Left lung (tissue), 10 donors: Measurements from ENCODE around the gene CLPTM1L. TPM values are rescaled to one million over a fixed set of nuclear protein-coding genes. Genes with fewer than 3 reads are reported as not detected.
A peak's percentile ranks its signal among the peaks of the same experiment; 100 is the strongest.

Experiments used
- ATAC-seq: fragments of 200-7000 bp; cut with Tn5 transposase; one replicate; pipeline ENCODE4 v1.9.1; 2020; ENCODE audit warnings: moderate library complexity
- DNase-seq, 4 donors: peaks; one replicate each; pipeline ENCODE4 v3.0.0-alpha.2; 2013 to 2020
- H3K27ac ChIP-seq, 2 donors: fragments of 200-600 bp; sonication (generic) in 1 of 2; one replicate each; pipeline versions ENCODE4 v1.5.0 to v1.8.0; 2020 to 2021
- H3K27me3 ChIP-seq, 2 donors: fragments of 200-600 bp; sonication (generic) in 1 of 2; one replicate each; pipeline versions ENCODE4 v1.5.0 to v1.8.0; 2020 to 2021
- H3K36me3 ChIP-seq, 2 donors: fragments of 200-600 bp; sonication (generic) in 1 of 2; one replicate each; pipeline versions ENCODE4 v1.5.0 to v1.8.0; 2020 to 2021
- H3K4me1 ChIP-seq, 2 donors: fragments of 200-600 bp; one replicate each; pipeline ENCODE4 v1.8.0; 2021
- H3K4me3 ChIP-seq, 2 donors: fragments of 200-600 bp; sonication (generic) in 1 of 2; one replicate each; pipeline versions ENCODE4 v1.5.0 to v1.8.0; 2020 to 2021; ENCODE audit warnings: mild to moderate bottlenecking in 1 of 2
- H3K9me3 ChIP-seq, 2 donors: fragments of 200-600 bp; sonication (generic) in 1 of 2; one replicate each; pipeline versions ENCODE4 v1.5.0 to v1.8.0; 2020 to 2021
- intact Hi-C, 2 donors: fragments of 100-400 bp; cut with DNase I; formaldehyde crosslinking; loops; one replicate each; pipeline versions ENCODE4 v1.11.2 to v1.14.2; 2022
- polyA plus RNA-seq, 6 donors: library from polyadenylated mRNA; unstranded; fragments of 120-200 nt; gene quantifications; one replicate each; pipeline ENCODE4 v1.2.1, GENCODE V29; 2013; ENCODE audit not compliant: insufficient read length in 6 of 6
- total RNA-seq, 2 donors: library from RNA; stranded (reverse); fragmentation: NEBNext Ultra II Directional; extraction: Animal tissue kit (Norgen Biotek cat#: 25700); gene quantifications; one replicate each; pipeline ENCODE4 v1.2.1, GENCODE V29; 2021
- TF ChIP-seq, protein P1 (sequence below), 2 donors: fragments of 200-600 bp; sonication (generic) in 1 of 2; IDR thresholded peaks; one replicate each; pipeline versions ENCODE4 v1.5.0 to v1.8.0; 2021; ENCODE audit warnings: antibody characterized with exemption in 2 of 2
- donor health status: DM: no; HTN: yes; CAD: no.
- donor health status: DM: no; HTN: no; CAD: no.

CLPTM1L gene
- total and polyA plus RNA-seq, 8 donors = 90.4 to 171 (median 99.4) TPM

DNA sequence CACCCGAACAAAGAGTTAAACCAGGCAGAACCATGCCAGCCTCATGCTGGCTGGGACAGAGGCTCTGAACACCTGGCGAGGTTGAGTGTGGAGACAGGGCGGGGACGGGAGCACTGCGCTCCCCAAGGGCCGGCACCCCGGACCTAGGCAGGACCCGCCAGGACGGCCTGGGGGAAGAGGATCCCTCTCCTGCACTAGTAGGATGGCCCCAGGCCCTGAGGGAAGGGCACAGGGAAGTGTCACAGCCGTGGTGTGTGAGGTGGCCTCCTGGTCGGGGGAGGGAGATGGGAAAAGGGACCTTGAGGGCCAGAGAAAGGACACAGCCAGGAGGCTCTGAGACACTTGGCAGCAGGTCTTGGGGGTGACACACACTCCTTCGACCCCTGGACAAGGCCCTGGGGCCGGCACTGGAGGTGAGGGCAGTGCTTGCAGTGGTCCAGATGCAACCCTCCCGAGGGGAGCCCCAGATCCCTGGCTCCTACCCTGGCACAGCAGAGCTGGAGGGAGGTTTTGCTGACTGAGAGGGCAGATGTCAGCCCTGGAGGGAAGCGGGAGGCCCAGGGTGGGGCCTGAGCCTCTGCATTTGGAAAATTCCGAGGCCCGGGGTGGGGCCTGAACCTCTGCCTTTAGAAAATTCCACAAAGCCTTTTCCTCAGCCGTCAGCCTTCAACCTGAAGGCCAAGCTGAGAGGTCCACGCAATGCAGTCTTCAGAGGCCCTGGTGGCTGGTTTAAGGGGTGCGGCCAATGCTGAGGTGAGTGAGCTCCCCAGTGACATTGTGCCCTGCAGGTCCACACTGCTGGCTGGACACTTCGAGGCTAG lies 25.3 kb downstream of the CLPTM1L start:
- peak in 2 of 4 donors; percentile 25 to 74 for DNase-seq
- peaks cover 0 to 2% of the 10 kb centered on the region in 2 donors for H3K27me3 ChIP-seq
- no peak overlapping the region for H3K4me3 ChIP-seq
- no peak for ATAC-seq
- intact Hi-C loops = no loop called here
- peaks cover 4 to 15% of the 10 kb centered on the region in 2 donors for H3K4me1 ChIP-seq
- H3K9me3 ChIP-seq = no peaks in the 10 kb centered on the region
- H3K36me3 ChIP-seq = peaks cover 0 to 78% of the 10 kb centered on the region in 2 donors
- no peak overlapping the region for H3K27ac ChIP-seq
- TF ChIP-seq, protein P1, sequence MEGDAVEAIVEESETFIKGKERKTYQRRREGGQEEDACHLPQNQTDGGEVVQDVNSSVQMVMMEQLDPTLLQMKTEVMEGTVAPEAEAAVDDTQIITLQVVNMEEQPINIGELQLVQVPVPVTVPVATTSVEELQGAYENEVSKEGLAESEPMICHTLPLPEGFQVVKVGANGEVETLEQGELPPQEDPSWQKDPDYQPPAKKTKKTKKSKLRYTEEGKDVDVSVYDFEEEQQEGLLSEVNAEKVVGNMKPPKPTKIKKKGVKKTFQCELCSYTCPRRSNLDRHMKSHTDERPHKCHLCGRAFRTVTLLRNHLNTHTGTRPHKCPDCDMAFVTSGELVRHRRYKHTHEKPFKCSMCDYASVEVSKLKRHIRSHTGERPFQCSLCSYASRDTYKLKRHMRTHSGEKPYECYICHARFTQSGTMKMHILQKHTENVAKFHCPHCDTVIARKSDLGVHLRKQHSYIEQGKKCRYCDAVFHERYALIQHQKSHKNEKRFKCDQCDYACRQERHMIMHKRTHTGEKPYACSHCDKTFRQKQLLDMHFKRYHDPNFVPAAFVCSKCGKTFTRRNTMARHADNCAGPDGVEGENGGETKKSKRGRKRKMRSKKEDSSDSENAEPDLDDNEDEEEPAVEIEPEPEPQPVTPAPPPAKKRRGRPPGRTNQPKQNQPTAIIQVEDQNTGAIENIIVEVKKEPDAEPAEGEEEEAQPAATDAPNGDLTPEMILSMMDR (IDR thresholded peaks at IDR 0.05) = no peak

DNA sequence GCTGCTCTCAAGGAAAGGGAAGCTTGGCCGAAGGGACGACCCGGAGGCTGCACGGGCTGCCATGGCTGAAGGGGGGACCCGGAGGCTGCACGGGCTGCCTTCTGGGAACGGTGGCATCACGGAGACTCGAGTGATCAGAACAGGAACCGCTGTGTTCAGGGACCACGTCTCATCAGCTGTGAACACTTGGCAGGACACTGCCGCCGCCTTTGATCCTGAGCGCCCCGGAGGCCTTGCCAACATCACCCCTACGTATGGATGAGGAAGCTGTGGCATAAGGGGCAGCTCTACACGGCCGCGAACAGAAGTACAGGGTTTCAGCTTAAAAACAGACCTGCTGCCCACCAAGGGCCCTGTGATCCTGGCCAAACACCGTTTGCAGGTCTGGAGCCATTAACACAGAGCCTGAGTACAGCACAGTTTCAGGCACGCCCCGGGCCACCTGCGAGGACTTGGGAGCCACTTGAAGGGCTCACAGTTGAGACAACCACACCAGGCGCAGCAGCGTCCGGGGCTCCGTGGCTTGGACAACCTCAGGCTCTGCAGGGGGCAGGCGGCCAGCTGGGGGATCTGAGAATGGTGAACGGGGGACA lies 26.1 kb downstream of the CLPTM1L start:
- H3K36me3 ChIP-seq = peaks cover 0 to 69% of the 10 kb centered on the region in 2 donors
- peaks cover 4 to 20% of the 10 kb centered on the region in 2 donors for H3K4me1 ChIP-seq
- ATAC-seq = no peak
- H3K27ac ChIP-seq = no peak overlapping the region
- TF ChIP-seq, protein P1 (IDR thresholded peaks at IDR 0.05) = no peak
- peak in 2 of 4 donors; percentile 30 to 78 for DNase-seq
- H3K9me3 ChIP-seq = no peaks in the 10 kb centered on the region
- intact Hi-C loops = no loop called here
- H3K4me3 ChIP-seq = no peak overlapping the region
- H3K27me3 ChIP-seq = peaks cover 0 to 6% of the 10 kb centered on the region in 2 donors

DNA sequence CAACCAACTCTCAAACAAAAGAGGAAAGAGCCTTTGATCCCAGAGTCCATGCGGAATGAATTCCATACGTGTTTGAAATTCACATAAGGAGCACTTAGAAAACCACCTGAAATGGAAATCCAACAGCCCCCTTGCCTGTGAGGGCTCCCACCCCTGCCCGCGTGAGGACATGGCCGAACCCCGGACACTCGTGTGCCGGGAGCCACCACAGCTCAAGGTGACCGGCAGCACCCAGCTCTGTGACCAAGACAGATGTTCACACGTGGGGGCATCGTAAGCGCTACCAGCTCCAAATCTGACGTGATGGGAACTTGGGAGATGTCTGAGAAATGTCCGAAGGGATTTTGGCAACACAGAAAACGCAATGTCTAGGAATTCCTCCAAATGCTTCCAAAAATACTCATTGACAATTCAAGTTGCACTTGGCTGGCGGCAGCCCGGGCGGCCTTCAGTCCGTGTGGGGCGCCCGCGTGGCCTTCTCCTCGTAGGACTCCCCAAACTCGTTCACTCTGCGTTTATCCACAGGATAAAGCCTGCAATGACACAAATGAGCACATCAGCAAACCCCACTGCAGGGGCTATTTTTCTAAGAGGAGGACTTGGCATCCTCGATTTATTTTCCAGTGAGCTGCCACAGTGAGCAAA lies 26.9 kb downstream of the CLPTM1L start:
- H3K36me3 ChIP-seq = peaks cover 0 to 62% of the 10 kb centered on the region in 2 donors
- DNase-seq = peak in 1 of 4 donors; percentile 17
- H3K27me3 ChIP-seq = peaks cover 0 to 6% of the 10 kb centered on the region in 2 donors
- H3K4me1 ChIP-seq = peaks cover 4 to 20% of the 10 kb centered on the region in 2 donors
- H3K4me3 ChIP-seq = no peak overlapping the region
- no peak for ATAC-seq
- TF ChIP-seq, protein P1 (IDR thresholded peaks at IDR 0.05) = no peak
- intact Hi-C loops = no loop called here
- H3K9me3 ChIP-seq = no peaks in the 10 kb centered on the region
- H3K27ac ChIP-seq = no peak overlapping the region

DNA sequence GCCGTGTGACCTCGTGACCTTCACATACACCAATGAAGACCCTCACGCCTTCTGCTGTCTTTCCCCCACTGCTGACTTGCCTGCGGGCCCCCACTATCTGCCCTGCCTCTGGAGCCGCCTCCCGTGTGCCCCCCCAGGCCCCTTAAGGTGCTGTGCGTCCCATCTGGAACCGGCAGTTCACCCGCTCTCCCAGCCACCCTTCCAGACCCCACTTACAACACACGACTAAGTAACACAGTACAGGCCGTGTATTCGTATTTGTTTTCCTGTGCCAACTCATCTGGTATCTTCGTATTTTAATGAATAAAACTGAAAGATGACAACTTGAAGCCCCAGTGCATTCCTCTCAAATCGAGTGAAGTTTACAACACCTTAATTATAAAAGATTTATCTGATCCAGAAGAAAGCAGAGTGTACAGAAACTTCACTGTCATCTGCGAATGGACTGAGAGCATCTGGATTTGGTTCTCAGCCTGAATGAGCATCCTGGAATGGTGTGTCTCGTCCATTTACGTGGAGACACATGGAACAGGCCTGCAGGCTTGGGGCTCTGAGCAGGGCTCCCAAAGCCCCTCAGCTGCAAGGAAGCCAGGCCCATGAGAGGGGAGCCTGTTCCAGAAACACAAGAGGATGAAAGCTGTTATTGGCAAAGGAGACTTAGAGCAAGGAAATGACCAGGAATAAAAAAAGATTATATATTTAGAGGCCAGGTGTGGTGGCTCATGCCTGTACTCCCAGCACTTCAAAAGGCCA lies 28.1 kb downstream of the CLPTM1L start:
- H3K27me3 ChIP-seq = peaks cover 0 to 6% of the 10 kb centered on the region in 2 donors
- DNase-seq = no peak
- intact Hi-C loops = no loop called here
- ATAC-seq = no peak
- peak overlapping the region in 1 of 2 donors; percentile 58 for H3K27ac ChIP-seq
- H3K4me3 ChIP-seq = no peak overlapping the region
- H3K4me1 ChIP-seq = peaks cover 4 to 20% of the 10 kb centered on the region in 2 donors
- TF ChIP-seq, protein P1 (IDR thresholded peaks at IDR 0.05) = no peak
- H3K9me3 ChIP-seq = no peaks in the 10 kb centered on the region
- peaks cover 0 to 49% of the 10 kb centered on the region in 2 donors for H3K36me3 ChIP-seq
